Fibroblast of the aortic adventitia (primary cell): ENCODE measurements around the gene ZMIZ2. TPM values are rescaled to one million over a fixed set of nuclear protein-coding genes. Genes with fewer than 3 reads are reported as not detected.
A peak's percentile ranks its signal among the peaks of the same experiment; 100 is the strongest.

Experiments used
- DNase-seq: peaks from one replicate; pipeline ENCODE4 v3.0.0-alpha.2; 2010; ENCODE audit warnings: low read depth
- H3K4me3 ChIP-seq: 2 replicates; pipeline ENCODE4 v1.5.1; 2011; ENCODE audit warnings: low read depth, mild to moderate bottlenecking, control low read depth, low read length, moderate library complexity
- CTCF ChIP-seq: IDR thresholded peaks from 2 replicates; pipeline ENCODE4 v1.5.1; 2011; ENCODE audit warnings: mild to moderate bottlenecking, low read length, control low read depth, inconsistent platforms; ENCODE audit not compliant: insufficient read depth
- total RNA-seq: library from RNA; depleted of rRNA; stranded (reverse); fragments of >200 nt; gene quantifications from 2 replicates; pipeline ENCODE4 v1.2.3, GENCODE V29; 2012; ENCODE audit warnings: low replicate concordance

Gene ZMIZ2
- total RNA-seq, 1 donor, result 18.3 TPM

DNA sequence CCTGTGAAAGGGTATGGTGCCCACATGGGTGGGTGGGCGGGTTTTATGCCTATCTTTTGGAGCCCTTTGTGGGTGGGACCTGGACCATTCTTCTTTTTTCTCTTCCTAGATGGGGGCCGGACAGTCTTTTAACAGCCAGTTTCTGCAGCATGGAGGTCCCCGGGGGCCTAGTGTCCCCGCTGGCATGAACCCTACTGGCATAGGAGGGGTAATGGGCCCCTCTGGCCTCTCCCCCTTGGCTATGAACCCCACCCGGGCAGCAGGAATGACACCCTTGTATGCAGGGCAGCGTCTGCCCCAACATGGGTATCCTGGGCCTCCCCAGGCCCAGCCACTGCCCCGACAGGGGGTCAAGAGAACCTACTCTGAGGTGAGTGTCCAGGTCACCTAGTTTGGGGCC, 9.1 kb downstream of the ZMIZ2 start:
- no peak overlapping the region for H3K4me3 ChIP-seq
- no peak for TF ChIP-seq CTCF
- no peak for DNase-seq

DNA sequence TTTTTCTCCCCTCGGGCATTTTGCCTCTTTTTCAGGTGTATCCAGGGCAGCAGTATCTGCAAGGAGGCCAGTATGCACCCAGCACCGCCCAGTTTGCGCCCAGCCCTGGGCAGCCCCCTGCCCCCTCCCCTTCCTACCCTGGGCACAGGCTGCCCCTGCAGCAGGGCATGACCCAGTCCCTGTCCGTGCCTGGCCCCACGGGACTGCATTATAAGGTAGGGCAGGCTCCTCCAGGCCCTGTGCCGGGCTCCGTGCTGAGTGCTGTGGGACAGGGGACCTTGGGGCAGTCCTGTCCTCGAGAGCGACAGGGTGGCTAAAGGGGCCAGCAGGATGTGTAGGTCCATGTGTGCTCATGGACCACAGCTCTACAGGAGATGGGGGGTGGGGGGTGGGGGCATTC, 10.6 kb downstream of the ZMIZ2 start:
- TF ChIP-seq CTCF, result no peak
- DNase-seq, result no peak

DNA sequence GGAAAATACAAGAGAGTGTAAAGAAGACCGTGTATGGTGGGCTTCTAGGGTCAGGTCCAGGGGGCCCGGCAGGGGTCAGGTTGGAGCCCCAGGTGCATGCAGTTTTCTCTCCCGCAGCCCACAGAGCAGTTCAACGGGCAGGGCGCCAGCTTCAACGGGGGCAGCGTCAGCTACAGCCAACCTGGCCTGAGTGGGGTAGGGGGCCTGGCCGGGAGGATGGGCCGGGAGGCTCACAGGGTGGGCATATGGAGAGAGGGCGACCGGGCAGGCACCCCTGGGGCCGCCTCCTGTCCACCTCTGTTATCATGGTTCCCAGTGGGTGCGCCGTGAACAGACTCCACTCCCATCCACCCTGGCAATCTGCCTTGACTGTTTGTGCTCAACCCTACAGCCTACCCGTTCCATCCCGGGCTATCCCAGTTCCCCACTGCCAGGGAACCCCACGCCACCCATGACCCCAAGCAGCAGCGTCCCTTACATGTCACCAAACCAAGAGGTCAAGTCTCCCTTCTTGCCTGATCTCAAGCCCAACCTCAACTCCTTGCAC, 11.5 kb downstream of the ZMIZ2 start:
- no peak overlapping the region for H3K4me3 ChIP-seq
- no peak for DNase-seq
- no peak for TF ChIP-seq CTCF

More for the DNA sequence above, 10.6 kb downstream of the ZMIZ2 start:
- no peak overlapping the region for H3K4me3 ChIP-seq

GRCh38 chr7:44761207-44762161, 12.8 kb downstream of the ZMIZ2 start:
- no peak for TF ChIP-seq CTCF
- no peak overlapping the region for H3K4me3 ChIP-seq
- DNase-seq, result peak; percentile 24

- no peak overlapping the region for H3K4me3 ChIP-seq
- TF ChIP-seq CTCF, result no peak
- no peak for DNase-seq
Observed at GRCh38 chr7:44762300-44762699, 13.7 kb downstream of the ZMIZ2 start.

DNA sequence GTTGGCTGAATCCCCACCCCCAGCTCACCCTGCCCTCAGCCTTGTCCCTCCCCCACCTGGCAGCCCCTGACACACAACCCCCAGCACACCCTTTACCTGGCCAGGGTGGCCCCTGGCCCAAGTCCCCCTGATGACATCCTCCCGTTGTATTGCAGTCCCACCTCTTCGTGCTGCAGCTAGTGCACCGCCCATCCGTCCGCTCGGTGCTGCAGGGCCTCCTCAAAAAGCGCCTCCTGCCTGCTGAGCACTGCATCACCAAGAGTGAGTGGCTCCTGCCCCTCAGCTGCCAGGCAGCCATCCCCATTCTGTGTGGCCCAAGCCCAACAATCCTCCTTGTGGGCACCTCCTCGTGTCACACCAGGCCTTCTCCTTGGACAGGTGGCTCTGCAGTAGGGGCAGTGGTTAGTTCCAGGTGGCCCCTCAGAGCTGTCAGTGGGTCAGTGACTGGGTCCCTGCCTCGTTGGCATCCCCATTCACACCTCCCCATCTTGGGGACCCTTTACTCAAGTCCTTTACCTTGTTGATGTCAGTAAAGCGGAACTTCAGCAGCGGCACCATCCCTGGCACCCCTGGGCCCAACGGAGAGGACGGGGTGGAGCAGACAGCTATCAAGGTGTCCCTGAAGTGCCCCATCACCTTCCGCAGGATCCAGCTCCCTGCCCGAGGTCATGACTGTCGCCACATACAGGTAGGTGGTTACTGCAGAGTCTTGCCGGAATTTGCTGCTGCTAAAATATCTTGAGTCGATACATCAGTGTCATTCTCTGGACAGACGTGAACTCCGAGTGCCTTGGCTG, 14.3 kb downstream of the ZMIZ2 start:
- DNase-seq, result no peak
- no peak overlapping the region for H3K4me3 ChIP-seq
- no peak for TF ChIP-seq CTCF
